Measurements from ENCODE around the gene INCENP.

DNA sequence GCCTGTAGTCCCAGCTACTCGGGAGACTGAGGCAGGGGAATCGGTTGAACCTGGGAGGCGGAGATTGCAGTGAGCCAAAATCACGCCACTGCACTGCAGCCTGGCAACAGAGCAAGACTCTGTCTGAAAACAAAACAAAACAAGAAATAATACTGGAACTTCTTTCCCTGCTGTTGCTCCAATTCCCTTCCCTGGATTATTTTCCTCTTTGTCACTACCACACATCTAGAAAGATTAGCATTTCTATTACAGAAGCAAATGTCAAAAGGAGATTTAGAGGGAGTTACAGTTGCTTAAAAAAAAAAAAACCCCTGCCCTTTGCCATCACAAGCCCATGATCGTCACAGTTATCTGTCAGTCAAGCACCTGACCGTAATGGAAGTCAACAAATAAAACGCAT lies 48.5 kb downstream of the INCENP start:
- no peak for TF ChIP-seq POLR2A (IDR thresholded peaks at IDR 0.05)
- TF ChIP-seq, protein P1, sequence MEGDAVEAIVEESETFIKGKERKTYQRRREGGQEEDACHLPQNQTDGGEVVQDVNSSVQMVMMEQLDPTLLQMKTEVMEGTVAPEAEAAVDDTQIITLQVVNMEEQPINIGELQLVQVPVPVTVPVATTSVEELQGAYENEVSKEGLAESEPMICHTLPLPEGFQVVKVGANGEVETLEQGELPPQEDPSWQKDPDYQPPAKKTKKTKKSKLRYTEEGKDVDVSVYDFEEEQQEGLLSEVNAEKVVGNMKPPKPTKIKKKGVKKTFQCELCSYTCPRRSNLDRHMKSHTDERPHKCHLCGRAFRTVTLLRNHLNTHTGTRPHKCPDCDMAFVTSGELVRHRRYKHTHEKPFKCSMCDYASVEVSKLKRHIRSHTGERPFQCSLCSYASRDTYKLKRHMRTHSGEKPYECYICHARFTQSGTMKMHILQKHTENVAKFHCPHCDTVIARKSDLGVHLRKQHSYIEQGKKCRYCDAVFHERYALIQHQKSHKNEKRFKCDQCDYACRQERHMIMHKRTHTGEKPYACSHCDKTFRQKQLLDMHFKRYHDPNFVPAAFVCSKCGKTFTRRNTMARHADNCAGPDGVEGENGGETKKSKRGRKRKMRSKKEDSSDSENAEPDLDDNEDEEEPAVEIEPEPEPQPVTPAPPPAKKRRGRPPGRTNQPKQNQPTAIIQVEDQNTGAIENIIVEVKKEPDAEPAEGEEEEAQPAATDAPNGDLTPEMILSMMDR (IDR thresholded peaks at IDR 0.05), result no peak

Measured in right lobe of liver (tissue), 4 donors.